ENCODE results near the gene INTS6L. TPM values are rescaled to one million over a fixed set of nuclear protein-coding genes. Genes with fewer than 3 reads are reported as not detected.

Gene INTS6L, protein sequence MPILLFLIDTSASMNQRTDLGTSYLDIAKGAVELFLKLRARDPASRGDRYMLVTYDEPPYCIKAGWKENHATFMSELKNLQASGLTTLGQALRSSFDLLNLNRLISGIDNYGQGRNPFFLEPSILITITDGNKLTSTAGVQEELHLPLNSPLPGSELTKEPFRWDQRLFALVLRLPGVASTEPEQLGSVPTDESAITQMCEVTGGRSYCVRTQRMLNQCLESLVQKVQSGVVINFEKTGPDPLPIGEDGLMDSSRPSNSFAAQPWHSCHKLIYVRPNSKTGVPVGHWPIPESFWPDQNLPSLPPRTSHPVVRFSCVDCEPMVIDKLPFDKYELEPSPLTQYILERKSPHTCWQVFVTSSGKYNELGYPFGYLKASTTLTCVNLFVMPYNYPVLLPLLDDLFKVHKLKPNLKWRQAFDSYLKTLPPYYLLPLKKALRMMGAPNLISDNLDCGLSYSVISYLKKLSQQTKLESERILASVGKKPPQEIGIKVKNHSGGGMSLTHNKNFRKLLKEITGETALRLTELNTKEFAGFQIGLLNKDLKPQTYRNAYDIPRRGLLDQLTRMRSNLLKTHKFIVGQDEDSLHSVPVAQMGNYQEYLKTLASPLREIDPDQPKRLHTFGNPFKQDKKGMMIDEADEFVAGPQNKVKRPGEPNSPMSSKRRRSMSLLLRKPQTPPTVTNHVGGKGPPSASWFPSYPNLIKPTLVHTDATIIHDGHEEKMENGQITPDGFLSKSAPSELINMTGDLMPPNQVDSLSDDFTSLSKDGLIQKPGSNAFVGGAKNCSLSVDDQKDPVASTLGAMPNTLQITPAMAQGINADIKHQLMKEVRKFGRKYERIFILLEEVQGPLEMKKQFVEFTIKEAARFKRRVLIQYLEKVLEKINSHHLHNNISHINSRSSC
- 12.3 and 17.3 TPM in 2 replicates for total RNA-seq
- polyA plus RNA-seq: 8.1 and 9.2 TPM in 2 replicates

GRCh38 chrX:135520553-135521404, at the start of gene INTS6L:
Gene INTS6L, plus strand, starts transcription at chrX:135520660. Its CDS starts 333 bp downstream, at chrX:135520993.
- Histone ChIP-seq H3K79me2 (no peaks in the 10 kb centered on the region), H3K4me3 (peak within 1 kb of the TSS; percentile 42), H2AFZ (peak within 1 kb of the TSS; percentile 65), H3K4me1 (ENCODE audit: insufficient read depth) (no peaks in the 10 kb centered on the region), H3K9me2 (replicated peaks; ENCODE audit: insufficient read depth) (no peaks in the 10 kb centered on the region), H3K36me3 (replicated peaks; ENCODE audit: insufficient read depth, low read depth) (no peaks in the 10 kb centered on the region), H3K9me3 (ENCODE audit: low read depth) (no peaks in the 10 kb centered on the region), H3K27me3 (no peaks in the 10 kb centered on the region), H4K20me1 (ENCODE audit: insufficient read depth, poor library complexity, severe bottlenecking) (no peaks in the 10 kb centered on the region), H3K4me2 (peak within 1 kb of the TSS; percentile 77), H3K27ac (peak within 1 kb of the TSS; percentile 93)
- peak; percentile 88 for DNase-seq (ENCODE audit: low spot score)
- 52% methylated on average over 42 of the region's 50 CpGs for WGBS (ENCODE audit: low lambda C conversion rate, missing lambda C conversion rate)
- TF ChIP-seq EZH2 (IDR thresholded peaks at IDR 0.05; ENCODE audit: borderline replicate concordance) (no peak), EZH2phosphoT487 (IDR thresholded peaks at IDR 0.05; ENCODE audit: low read depth, severe bottlenecking, unreplicated experiment) (no peak)
- TF ChIP-seq, protein P1, sequence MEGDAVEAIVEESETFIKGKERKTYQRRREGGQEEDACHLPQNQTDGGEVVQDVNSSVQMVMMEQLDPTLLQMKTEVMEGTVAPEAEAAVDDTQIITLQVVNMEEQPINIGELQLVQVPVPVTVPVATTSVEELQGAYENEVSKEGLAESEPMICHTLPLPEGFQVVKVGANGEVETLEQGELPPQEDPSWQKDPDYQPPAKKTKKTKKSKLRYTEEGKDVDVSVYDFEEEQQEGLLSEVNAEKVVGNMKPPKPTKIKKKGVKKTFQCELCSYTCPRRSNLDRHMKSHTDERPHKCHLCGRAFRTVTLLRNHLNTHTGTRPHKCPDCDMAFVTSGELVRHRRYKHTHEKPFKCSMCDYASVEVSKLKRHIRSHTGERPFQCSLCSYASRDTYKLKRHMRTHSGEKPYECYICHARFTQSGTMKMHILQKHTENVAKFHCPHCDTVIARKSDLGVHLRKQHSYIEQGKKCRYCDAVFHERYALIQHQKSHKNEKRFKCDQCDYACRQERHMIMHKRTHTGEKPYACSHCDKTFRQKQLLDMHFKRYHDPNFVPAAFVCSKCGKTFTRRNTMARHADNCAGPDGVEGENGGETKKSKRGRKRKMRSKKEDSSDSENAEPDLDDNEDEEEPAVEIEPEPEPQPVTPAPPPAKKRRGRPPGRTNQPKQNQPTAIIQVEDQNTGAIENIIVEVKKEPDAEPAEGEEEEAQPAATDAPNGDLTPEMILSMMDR (IDR thresholded peaks at IDR 0.05; ENCODE audit: poor library complexity): no peak

DNA sequence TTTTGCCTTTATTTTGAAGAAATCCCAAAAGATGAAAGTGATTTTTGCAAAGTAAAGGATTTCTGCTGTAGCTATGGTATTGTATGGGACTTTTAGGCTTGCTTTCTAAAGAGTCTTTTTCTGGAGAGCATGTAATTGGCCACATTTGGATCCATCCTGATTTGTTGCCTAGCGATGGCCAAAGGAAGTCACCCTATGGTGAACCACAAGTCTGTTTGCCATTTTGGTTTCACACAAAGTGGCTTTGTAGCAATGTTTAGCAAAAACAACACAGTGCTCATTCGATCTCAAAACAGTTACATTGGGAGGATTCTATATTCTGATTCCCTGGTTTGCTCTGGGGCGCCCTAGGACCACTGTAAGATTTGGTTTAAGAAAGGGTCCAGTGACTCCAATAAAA, 44.1 kb upstream of the INTS6L start:
- no peak overlapping the region for H3K27ac ChIP-seq
- H3K9me2 ChIP-seq (replicated peaks; ENCODE audit: insufficient read depth): no peaks in the 10 kb centered on the region
- no peaks in the 10 kb centered on the region for H3K27me3 ChIP-seq
- H2AFZ ChIP-seq: no peak overlapping the region
- no peak overlapping the region for H3K4me3 ChIP-seq
- 68% methylated on average over 3 of the region's 3 CpGs for WGBS (ENCODE audit: low lambda C conversion rate, missing lambda C conversion rate)
- H3K36me3 ChIP-seq (replicated peaks; ENCODE audit: insufficient read depth, low read depth): no peaks in the 10 kb centered on the region
- no peak overlapping the region for H3K4me2 ChIP-seq
- H3K79me2 ChIP-seq: no peaks in the 10 kb centered on the region
- no peaks in the 10 kb centered on the region for H3K4me1 ChIP-seq (ENCODE audit: insufficient read depth)
- no peak for TF ChIP-seq EZH2 (IDR thresholded peaks at IDR 0.05; ENCODE audit: borderline replicate concordance)
- TF ChIP-seq, protein P1 (IDR thresholded peaks at IDR 0.05; ENCODE audit: poor library complexity): no peak
- TF ChIP-seq EZH2phosphoT487 (IDR thresholded peaks at IDR 0.05; ENCODE audit: low read depth, severe bottlenecking, unreplicated experiment): no peak
- DNase-seq (ENCODE audit: low spot score): no peak
- H4K20me1 ChIP-seq (ENCODE audit: insufficient read depth, poor library complexity, severe bottlenecking): no peaks in the 10 kb centered on the region
- no peaks in the 10 kb centered on the region for H3K9me3 ChIP-seq (ENCODE audit: low read depth)

GRCh38 chrX:135477576-135477975, 42.9 kb upstream of the INTS6L start:
- H3K27ac ChIP-seq: no peak overlapping the region
- H4K20me1 ChIP-seq (ENCODE audit: insufficient read depth, poor library complexity, severe bottlenecking): no peaks in the 10 kb centered on the region
- H2AFZ ChIP-seq: no peak overlapping the region
- H3K27me3 ChIP-seq: no peaks in the 10 kb centered on the region
- H3K4me2 ChIP-seq: no peak overlapping the region
- no peaks in the 10 kb centered on the region for H3K9me3 ChIP-seq (ENCODE audit: low read depth)
- no peaks in the 10 kb centered on the region for H3K36me3 ChIP-seq (replicated peaks; ENCODE audit: insufficient read depth, low read depth)
- 40% methylated on average over 3 of the region's 3 CpGs for WGBS (ENCODE audit: low lambda C conversion rate, missing lambda C conversion rate)
- no peaks in the 10 kb centered on the region for H3K4me1 ChIP-seq (ENCODE audit: insufficient read depth)
- TF ChIP-seq, protein P1 (IDR thresholded peaks at IDR 0.05; ENCODE audit: poor library complexity): peak; percentile 55
- TF ChIP-seq EZH2phosphoT487 (IDR thresholded peaks at IDR 0.05; ENCODE audit: low read depth, severe bottlenecking, unreplicated experiment): no peak
- peak; percentile 78 for DNase-seq (ENCODE audit: low spot score)
- H3K79me2 ChIP-seq: no peaks in the 10 kb centered on the region
- no peaks in the 10 kb centered on the region for H3K9me2 ChIP-seq (replicated peaks; ENCODE audit: insufficient read depth)
- H3K4me3 ChIP-seq: no peak overlapping the region
